ENCODE results near the gene C1orf174.

Gene C1orf174

DNA sequence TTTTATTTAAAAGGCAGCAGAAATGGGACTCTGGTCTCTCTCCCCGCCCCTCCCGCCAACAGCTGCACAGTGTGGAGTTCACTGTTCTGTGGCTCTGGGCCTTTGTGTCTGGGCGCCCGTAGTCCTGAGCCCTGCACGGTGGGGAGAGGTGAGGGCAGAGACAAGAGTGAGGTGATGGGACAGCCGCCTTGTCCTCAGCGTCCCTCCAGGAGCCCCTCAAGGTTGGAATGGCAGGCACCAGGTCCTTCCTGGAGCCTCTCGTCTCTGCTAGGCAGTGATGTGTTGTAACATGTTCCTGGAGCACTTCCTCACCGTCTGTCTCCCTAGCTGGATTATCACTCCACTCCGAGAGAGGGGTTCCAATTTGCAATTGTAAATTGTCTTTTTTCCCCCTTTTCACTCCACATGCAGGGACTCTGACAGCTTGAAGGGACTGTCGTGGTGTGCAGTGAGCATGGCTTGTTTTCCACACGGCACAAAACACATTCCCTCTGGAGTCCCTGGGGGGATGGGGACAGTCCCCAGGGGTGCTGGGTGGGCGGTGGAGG is 44.6 kb upstream of the C1orf174 start:
- H3K4me2 ChIP-seq, result no peak overlapping the region

DNA sequence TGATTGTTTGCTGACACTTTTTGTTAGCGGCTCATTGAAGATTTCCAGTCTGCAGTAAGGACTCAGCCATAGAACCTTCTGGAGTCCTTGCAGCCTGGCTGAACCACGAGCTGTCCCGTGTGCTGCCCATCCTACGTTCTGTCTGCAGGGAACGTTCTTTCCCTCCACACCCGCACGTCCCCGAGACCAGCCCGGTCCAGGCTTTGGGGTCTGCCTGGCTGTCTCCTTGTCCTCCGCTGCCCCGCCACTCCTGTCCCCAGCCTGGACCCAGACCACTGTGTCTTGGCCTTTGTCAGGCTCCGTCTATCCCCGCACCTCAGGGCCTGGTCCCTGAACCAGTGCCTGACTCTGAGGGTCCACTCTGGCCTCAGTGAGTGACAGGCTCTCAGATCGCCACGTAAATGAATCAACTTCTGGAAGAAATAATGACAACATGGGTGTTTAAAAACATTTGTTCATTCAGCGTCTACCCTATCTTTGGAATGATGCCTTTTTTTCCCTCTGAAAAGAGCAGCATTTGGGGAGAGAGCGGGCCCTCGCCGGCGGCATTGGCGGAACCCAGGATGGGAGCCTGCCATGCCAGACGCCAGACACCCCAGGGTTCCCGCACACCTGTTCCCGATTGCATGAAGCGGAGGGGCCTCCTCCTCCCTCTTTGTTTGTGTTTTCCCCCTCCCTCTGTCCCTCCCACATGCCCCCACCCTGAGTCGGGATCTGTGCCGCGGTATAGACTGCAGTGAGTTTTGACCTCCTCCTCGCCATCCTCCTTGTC is 43.9 kb upstream of the C1orf174 start:
- TF ChIP-seq, protein P1, sequence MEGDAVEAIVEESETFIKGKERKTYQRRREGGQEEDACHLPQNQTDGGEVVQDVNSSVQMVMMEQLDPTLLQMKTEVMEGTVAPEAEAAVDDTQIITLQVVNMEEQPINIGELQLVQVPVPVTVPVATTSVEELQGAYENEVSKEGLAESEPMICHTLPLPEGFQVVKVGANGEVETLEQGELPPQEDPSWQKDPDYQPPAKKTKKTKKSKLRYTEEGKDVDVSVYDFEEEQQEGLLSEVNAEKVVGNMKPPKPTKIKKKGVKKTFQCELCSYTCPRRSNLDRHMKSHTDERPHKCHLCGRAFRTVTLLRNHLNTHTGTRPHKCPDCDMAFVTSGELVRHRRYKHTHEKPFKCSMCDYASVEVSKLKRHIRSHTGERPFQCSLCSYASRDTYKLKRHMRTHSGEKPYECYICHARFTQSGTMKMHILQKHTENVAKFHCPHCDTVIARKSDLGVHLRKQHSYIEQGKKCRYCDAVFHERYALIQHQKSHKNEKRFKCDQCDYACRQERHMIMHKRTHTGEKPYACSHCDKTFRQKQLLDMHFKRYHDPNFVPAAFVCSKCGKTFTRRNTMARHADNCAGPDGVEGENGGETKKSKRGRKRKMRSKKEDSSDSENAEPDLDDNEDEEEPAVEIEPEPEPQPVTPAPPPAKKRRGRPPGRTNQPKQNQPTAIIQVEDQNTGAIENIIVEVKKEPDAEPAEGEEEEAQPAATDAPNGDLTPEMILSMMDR (conservative IDR thresholded peaks at IDR 0.05; ENCODE audit: low read depth, low read length), result no peak
- no peak overlapping the region for H3K4me3 ChIP-seq (IDR thresholded peaks at IDR 0.05; ENCODE audit: insufficient read depth, low read depth, low read length)
- no peak overlapping the region for H3K9ac ChIP-seq
- no peak overlapping the region for H2AFZ ChIP-seq (ENCODE audit: low read depth)
- no peak overlapping the region for H3K4me2 ChIP-seq
- no peaks in the 10 kb centered on the region for H4K20me1 ChIP-seq (ENCODE audit: insufficient read depth)
- no peaks in the 10 kb centered on the region for H3K79me2 ChIP-seq (ENCODE audit: insufficient read depth, low read depth)
- H3K4me1 ChIP-seq (ENCODE audit: low read depth, poor library complexity, severe bottlenecking), result no peaks in the 10 kb centered on the region
- no peak overlapping the region for H3K27ac ChIP-seq
- H3K36me3 ChIP-seq (ENCODE audit: insufficient read depth), result no peaks in the 10 kb centered on the region
- peaks cover 69% of the 10 kb centered on the region for H3K27me3 ChIP-seq (ENCODE audit: insufficient read depth, low read depth)

More for the DNA sequence above, 44.6 kb upstream of the C1orf174 start:
- no peak overlapping the region for H3K9ac ChIP-seq
- no peaks in the 10 kb centered on the region for H4K20me1 ChIP-seq (ENCODE audit: insufficient read depth)
- no peak overlapping the region for H2AFZ ChIP-seq (ENCODE audit: low read depth)
- TF ChIP-seq, protein P1 (conservative IDR thresholded peaks at IDR 0.05; ENCODE audit: low read depth, low read length), result no peak
- H3K4me1 ChIP-seq (ENCODE audit: low read depth, poor library complexity, severe bottlenecking), result no peaks in the 10 kb centered on the region
- H3K4me3 ChIP-seq (IDR thresholded peaks at IDR 0.05; ENCODE audit: insufficient read depth, low read depth, low read length), result no peak overlapping the region
- H3K27me3 ChIP-seq (ENCODE audit: insufficient read depth, low read depth), result peaks cover 65% of the 10 kb centered on the region
- H3K27ac ChIP-seq, result no peak overlapping the region
- H3K36me3 ChIP-seq (ENCODE audit: insufficient read depth), result no peaks in the 10 kb centered on the region
- H3K79me2 ChIP-seq (ENCODE audit: insufficient read depth, low read depth), result no peaks in the 10 kb centered on the region

DNA sequence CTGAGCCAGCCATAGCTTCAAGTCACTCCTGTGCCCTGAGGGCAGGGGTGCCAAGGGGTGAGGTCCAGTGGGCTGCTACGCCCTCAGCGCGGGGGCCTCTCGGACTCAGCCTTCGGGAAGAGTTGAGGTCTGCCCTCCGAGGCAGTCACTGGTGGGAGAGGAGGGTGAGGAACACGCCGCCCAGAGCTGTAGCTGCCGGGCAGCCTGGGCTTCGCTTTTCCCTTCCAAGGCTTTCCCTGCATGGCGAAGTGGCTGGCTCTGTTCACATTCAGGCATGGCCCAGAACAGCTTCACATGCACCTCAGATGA is 43.0 kb upstream of the C1orf174 start:
- Histone ChIP-seq H3K9ac (no peak overlapping the region), H3K27me3 (ENCODE audit: insufficient read depth, low read depth) (peaks cover 72% of the 10 kb centered on the region)

DNA sequence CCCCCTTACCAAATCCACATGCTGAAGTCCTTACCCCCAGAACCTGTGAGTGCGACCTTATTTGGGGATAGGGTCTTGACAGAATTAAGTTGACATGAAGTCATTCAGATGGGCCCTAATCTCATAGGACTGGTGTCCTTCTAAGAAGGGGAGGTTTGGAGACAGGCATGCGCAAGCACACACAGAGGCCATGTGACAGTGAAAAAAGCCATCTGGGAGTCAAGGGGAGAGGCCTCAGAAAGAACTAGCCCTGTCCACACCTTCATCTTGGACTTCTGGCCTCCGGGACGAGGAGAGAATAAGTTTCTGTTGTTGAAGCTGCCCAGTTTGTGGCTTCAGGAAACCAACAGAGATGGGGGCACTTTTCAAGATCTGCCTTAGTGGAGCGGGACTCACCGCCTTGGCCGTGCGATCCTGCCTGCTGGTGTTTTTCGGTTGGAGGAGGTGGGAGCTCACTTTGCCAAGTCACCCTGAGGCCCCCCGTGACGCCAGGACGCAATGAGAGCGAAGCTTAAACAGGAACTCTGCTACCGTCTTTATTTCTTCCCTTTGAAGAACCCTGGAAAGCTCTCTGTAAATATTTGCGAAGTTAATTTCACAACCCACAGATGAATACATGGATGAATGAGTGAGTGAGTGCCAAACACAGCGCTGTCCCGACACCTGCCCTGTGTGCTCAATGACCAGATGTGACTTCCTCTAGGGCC is 42.5 kb upstream of the C1orf174 start:
- H3K27me3 ChIP-seq (ENCODE audit: insufficient read depth, low read depth), result peaks cover 71% of the 10 kb centered on the region

More for the DNA sequence above, 43.0 kb upstream of the C1orf174 start:
- H3K36me3 ChIP-seq (ENCODE audit: insufficient read depth), result no peaks in the 10 kb centered on the region
- no peaks in the 10 kb centered on the region for H3K79me2 ChIP-seq (ENCODE audit: insufficient read depth, low read depth)
- no peaks in the 10 kb centered on the region for H4K20me1 ChIP-seq (ENCODE audit: insufficient read depth)
- H3K4me2 ChIP-seq, result no peak overlapping the region
- H3K4me3 ChIP-seq (IDR thresholded peaks at IDR 0.05; ENCODE audit: insufficient read depth, low read depth, low read length), result no peak overlapping the region
- TF ChIP-seq, protein P1 (conservative IDR thresholded peaks at IDR 0.05; ENCODE audit: low read depth, low read length), result no peak
- no peak overlapping the region for H3K27ac ChIP-seq
- no peaks in the 10 kb centered on the region for H3K4me1 ChIP-seq (ENCODE audit: low read depth, poor library complexity, severe bottlenecking)
- no peak overlapping the region for H2AFZ ChIP-seq (ENCODE audit: low read depth)

More for the DNA sequence above, 42.5 kb upstream of the C1orf174 start:
- Histone ChIP-seq H3K27ac (no peak overlapping the region), H3K4me3 (IDR thresholded peaks at IDR 0.05; ENCODE audit: insufficient read depth, low read depth, low read length) (no peak overlapping the region), H3K4me1 (ENCODE audit: low read depth, poor library complexity, severe bottlenecking) (no peaks in the 10 kb centered on the region), H4K20me1 (ENCODE audit: insufficient read depth) (no peaks in the 10 kb centered on the region), H3K9ac (no peak overlapping the region), H3K79me2 (ENCODE audit: insufficient read depth, low read depth) (no peaks in the 10 kb centered on the region), H3K4me2 (no peak overlapping the region), H3K36me3 (ENCODE audit: insufficient read depth) (no peaks in the 10 kb centered on the region), H2AFZ (ENCODE audit: low read depth) (no peak overlapping the region)
- TF ChIP-seq, protein P1 (conservative IDR thresholded peaks at IDR 0.05; ENCODE audit: low read depth, low read length), result no peak

Data from KMS-11 (cell line).